Keratinocyte (primary cell): Measurements from ENCODE around the gene TRIM29. TPM values are rescaled to one million over a fixed set of nuclear protein-coding genes. Genes with fewer than 3 reads are reported as not detected.

Experiments
- DNase-seq: peaks from one replicate; pipeline ENCODE4 v3.0.0-alpha.2; 2011; ENCODE audit warnings: low read depth, missing footprints, low spot score
- FAIRE-seq: peaks from 2 replicates; lab custom pipeline; 2011; peaks lifted over from hg19 to GRCh38; lab: Jason Lieb, UNC
- H2AFZ ChIP-seq: 2 replicates; pipeline ENCODE4 v1.6.0; 2012; ENCODE audit warnings: low read length, control low read depth, inconsistent platforms; ENCODE audit not compliant: control insufficient read depth
- H3K27ac ChIP-seq: 2 replicates; pipeline ENCODE4 v1.5.1; 2011; ENCODE audit warnings: low read length; ENCODE audit not compliant: control insufficient read depth, insufficient read depth
- H3K27me3 ChIP-seq: 3 replicates; pipeline ENCODE4 v1.6.0; 2011; ENCODE audit warnings: low read length; ENCODE audit not compliant: control insufficient read depth, insufficient read depth; ENCODE audit errors: extremely low read depth
- H3K36me3 ChIP-seq, 2 experiments: 2 replicates in 1 of 2; 3 replicates in 1 of 2; pipeline ENCODE4 v1.5.1; 2011; ENCODE audit warnings: low read length in 2 of 2, mild to moderate bottlenecking in 1 of 2; ENCODE audit not compliant: control insufficient read depth in 2 of 2, insufficient read depth in 2 of 2; ENCODE audit errors: extremely low read depth in 1 of 2
- H3K4me1 ChIP-seq: 3 replicates; pipeline ENCODE4 v1.5.1; 2011; ENCODE audit warnings: low read length; ENCODE audit not compliant: control insufficient read depth, insufficient read depth; ENCODE audit errors: extremely low read depth
- H3K4me2 ChIP-seq: 3 replicates; pipeline ENCODE4 v1.6.0; 2011; ENCODE audit warnings: low read depth, low read length; ENCODE audit not compliant: control insufficient read depth, insufficient read depth; ENCODE audit errors: extremely low read depth
- H3K4me3 ChIP-seq, 3 experiments: fragments of 200-600 bp in 1 of 3; sonication (generic) in 1 of 3; 2 replicates in 2 of 3; 3 replicates in 1 of 3; pipeline ENCODE4 v1.5.1; 2011 to 2016; ENCODE audit warnings: low read length in 3 of 3, mild to moderate bottlenecking in 3 of 3, control low read depth in 2 of 3, inconsistent platforms in 1 of 3, low read depth in 1 of 3, mixed read lengths in 1 of 3, mixed run types in 1 of 3, moderate library complexity in 1 of 3; ENCODE audit not compliant: control insufficient read depth in 2 of 3, insufficient read depth in 2 of 3; ENCODE audit errors: extremely low read depth in 1 of 3
- H3K79me2 ChIP-seq: 2 replicates; pipeline ENCODE4 v1.6.0; 2012; ENCODE audit warnings: low read length; ENCODE audit not compliant: control insufficient read depth, insufficient read depth
- H3K9ac ChIP-seq: 3 replicates; pipeline ENCODE4 v1.6.0; 2011; ENCODE audit warnings: low read length; ENCODE audit not compliant: control insufficient read depth, insufficient read depth; ENCODE audit errors: extremely low read depth
- H3K9me1 ChIP-seq: 3 replicates; pipeline ENCODE4 v1.6.0; 2011; ENCODE audit warnings: low read length; ENCODE audit not compliant: control insufficient read depth, insufficient read depth; ENCODE audit errors: extremely low read depth
- H3K9me3 ChIP-seq: 2 replicates; pipeline ENCODE4 v1.5.1; 2012; ENCODE audit warnings: low read depth, low read length; ENCODE audit not compliant: control insufficient read depth
- H4K20me1 ChIP-seq: 3 replicates; pipeline ENCODE4 v1.6.0; 2011; ENCODE audit warnings: low read length; ENCODE audit not compliant: control insufficient read depth, insufficient read depth; ENCODE audit errors: extremely low read depth
- EZH2 ChIP-seq: IDR thresholded peaks from one replicate; pipeline ENCODE4 v1.6.1; 2012; ENCODE audit warnings: inconsistent platforms, mild to moderate bottlenecking, low read length, moderate library complexity
- dilution Hi-C: fragments of 300-500 bp; cut with MboI; formaldehyde crosslinking; loops from one replicate; pipeline ENCODE4 v1.7.0; 2020; ENCODE audit warnings: low sequenced_read_pairs; ENCODE audit not compliant: extremely low pct_ligation_motif_present
- polyA plus RNA-seq, 5 experiments: library from polyadenylated mRNA; depleted of rRNA in 3 of 5; stranded (reverse) in 3 of 5; stranded (forward) in 1 of 5; unstranded in 1 of 5; fragments of >200 nt; gene quantifications; 1 replicate in 1 of 5; 2 replicates in 3 of 5; 3 replicates in 1 of 5; pipeline versions ENCODE4 v1.2.1 to v1.2.3, GENCODE V29; 2011 to 2012; ENCODE audit warnings: missing spikeins in 2 of 5, low read depth in 1 of 5, low replicate concordance in 1 of 5
- TF ChIP-seq, protein P1 (sequence below), 3 experiments: IDR thresholded peaks in 1 of 3; conservative IDR thresholded peaks in 1 of 3; optimal IDR thresholded peaks in 1 of 3; 2 replicates in 2 of 3; 3 replicates in 1 of 3; pipeline versions ENCODE3 to v1.5.1; 2011; ENCODE audit warnings: low read length in 3 of 3, mild to moderate bottlenecking in 3 of 3, moderate library complexity in 2 of 3, control low read depth in 1 of 3, inconsistent platforms in 1 of 3; ENCODE audit not compliant: insufficient read depth in 2 of 3; ENCODE audit errors: extremely low read depth in 1 of 3

Gene TRIM29
- polyA plus RNA-seq, 1 donor (not counting 4 experiments of a cell fraction or from before 2014, with no cell fraction given) = 463 TPM

DNA sequence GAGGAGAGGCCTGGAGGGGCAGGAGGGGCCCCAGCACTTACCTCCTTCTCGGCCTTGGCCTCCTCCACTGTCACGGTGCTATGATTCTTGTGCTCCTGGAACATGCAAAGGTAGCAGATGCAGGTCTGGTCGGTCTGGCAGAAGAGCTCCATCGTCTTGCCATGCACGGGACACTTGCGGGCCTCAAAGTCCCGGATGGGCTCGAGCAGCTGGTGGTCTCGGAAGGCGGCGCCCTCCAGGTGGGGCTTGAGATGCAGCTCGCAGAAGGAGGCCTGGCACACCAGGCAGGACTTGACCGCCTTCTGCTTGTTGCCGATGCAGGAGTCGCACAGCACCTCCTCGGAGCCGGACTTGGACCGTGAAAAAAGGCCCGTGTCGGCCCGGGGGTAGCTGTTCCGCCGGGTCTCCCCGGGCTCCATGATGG is 714 bp downstream of the TRIM29 start:
- FAIRE-seq = no peak
- Histone ChIP-seq H3K36me3 (peaks cover 15 to 19% of the 10 kb centered on the region in 2 experiments), H3K4me2 (peak overlapping the region; percentile 93), H3K27me3 (no peaks in the 10 kb centered on the region), H3K4me3 (peak overlapping the region; percentile 87 to 97 (median 94)), H3K9me3 (no peaks in the 10 kb centered on the region), H3K9me1 (no peaks in the 10 kb centered on the region), H3K27ac (peak overlapping the region; percentile 90), H3K4me1 (peaks cover 42% of the 10 kb centered on the region), H3K79me2 (peaks cover 56% of the 10 kb centered on the region), H2AFZ (no peak overlapping the region), H3K9ac (peak overlapping the region; percentile 96), H4K20me1 (peaks cover 2% of the 10 kb centered on the region)
- TF ChIP-seq, protein P1, sequence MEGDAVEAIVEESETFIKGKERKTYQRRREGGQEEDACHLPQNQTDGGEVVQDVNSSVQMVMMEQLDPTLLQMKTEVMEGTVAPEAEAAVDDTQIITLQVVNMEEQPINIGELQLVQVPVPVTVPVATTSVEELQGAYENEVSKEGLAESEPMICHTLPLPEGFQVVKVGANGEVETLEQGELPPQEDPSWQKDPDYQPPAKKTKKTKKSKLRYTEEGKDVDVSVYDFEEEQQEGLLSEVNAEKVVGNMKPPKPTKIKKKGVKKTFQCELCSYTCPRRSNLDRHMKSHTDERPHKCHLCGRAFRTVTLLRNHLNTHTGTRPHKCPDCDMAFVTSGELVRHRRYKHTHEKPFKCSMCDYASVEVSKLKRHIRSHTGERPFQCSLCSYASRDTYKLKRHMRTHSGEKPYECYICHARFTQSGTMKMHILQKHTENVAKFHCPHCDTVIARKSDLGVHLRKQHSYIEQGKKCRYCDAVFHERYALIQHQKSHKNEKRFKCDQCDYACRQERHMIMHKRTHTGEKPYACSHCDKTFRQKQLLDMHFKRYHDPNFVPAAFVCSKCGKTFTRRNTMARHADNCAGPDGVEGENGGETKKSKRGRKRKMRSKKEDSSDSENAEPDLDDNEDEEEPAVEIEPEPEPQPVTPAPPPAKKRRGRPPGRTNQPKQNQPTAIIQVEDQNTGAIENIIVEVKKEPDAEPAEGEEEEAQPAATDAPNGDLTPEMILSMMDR (optimal IDR thresholded peaks at IDR 0.05 in 1 of 3, IDR thresholded peaks at IDR 0.05 in 1 of 3, conservative IDR thresholded peaks at IDR 0.05 in 1 of 3; ENCODE audit: extremely low read depth in 1 of 3, insufficient read depth in 2 of 3, low read length in 3 of 3) = no peak
- no peak for TF ChIP-seq EZH2
- no peak for DNase-seq
- dilution Hi-C loops = no loop called here

DNA sequence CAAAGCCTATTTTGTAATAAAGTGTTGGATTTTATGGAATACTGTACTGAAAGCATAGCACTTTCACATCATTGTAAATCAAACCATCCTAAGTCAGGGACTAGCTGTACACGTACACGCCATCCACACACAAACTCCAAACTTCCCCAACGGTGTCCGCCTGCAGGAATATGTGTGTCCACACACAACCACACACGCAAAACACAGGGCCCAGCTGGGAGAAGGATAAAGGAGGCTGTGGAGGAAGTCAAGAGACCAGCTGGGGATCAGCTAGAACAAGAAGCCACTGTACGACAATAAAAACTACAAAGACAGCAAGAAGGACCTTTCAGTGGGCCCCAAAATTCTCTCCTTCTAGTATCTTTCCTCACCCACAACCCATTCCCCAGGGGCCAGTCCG is 1.6 kb downstream of the TRIM29 start:
- Histone ChIP-seq H3K4me3 (peak overlapping the region; percentile 87 to 97 (median 94)), H3K4me1 (peaks cover 50% of the 10 kb centered on the region), H3K9me1 (no peaks in the 10 kb centered on the region), H3K4me2 (peak overlapping the region; percentile 93), H3K79me2 (peaks cover 65% of the 10 kb centered on the region), H3K9ac (peak overlapping the region; percentile 96), H2AFZ (no peak overlapping the region), H3K27me3 (no peaks in the 10 kb centered on the region), H4K20me1 (peaks cover 2% of the 10 kb centered on the region), H3K27ac (peak overlapping the region; percentile 90), H3K36me3 (peaks cover 15 to 27% of the 10 kb centered on the region in 2 experiments), H3K9me3 (no peaks in the 10 kb centered on the region)
- no peak for DNase-seq
- dilution Hi-C loops = no loop called here
- FAIRE-seq = no peak
- no peak for TF ChIP-seq EZH2
- TF ChIP-seq, protein P1 (optimal IDR thresholded peaks at IDR 0.05 in 1 of 3, IDR thresholded peaks at IDR 0.05 in 1 of 3, conservative IDR thresholded peaks at IDR 0.05 in 1 of 3; ENCODE audit: extremely low read depth in 1 of 3, insufficient read depth in 2 of 3, low read length in 3 of 3) = no peak
